ENCODE results near the gene NOP9. TPM values are rescaled to one million over a fixed set of nuclear protein-coding genes. Genes with fewer than 3 reads are reported as not detected.

Gene NOP9
- total and polyA plus RNA-seq, 2 experiments from 2014 or later, result 3.7 to 13.2 TPM

GRCh38 chr14:24290746-24291145 is 8.9 kb upstream of the NOP9 start:
- 87% methylated on average over 9 of the region's 9 CpGs for WGBS (ENCODE audit: low lambda C conversion rate, missing lambda C conversion rate)

GRCh38 chr14:24291446-24292117 is 8.1 kb upstream of the NOP9 start:
- Histone ChIP-seq H2AFZ (no peak overlapping the region), H3K27me3 (no peaks in the 10 kb centered on the region), H3K9me2 (replicated peaks; ENCODE audit: insufficient read depth) (no peaks in the 10 kb centered on the region), H3K79me2 (no peaks in the 10 kb centered on the region), H3K9me3 (ENCODE audit: low read depth) (no peaks in the 10 kb centered on the region), H3K4me2 (no peak overlapping the region), H3K4me1 (ENCODE audit: insufficient read depth) (no peaks in the 10 kb centered on the region), H3K4me3 (no peak overlapping the region), H3K27ac (no peak overlapping the region), H3K36me3 (replicated peaks; ENCODE audit: insufficient read depth, low read depth) (no peaks in the 10 kb centered on the region), H4K20me1 (ENCODE audit: insufficient read depth, poor library complexity, severe bottlenecking) (no peaks in the 10 kb centered on the region)
- WGBS (ENCODE audit: low lambda C conversion rate, missing lambda C conversion rate), result 74% methylated on average over 3 of the region's 3 CpGs
- no peak for DNase-seq (ENCODE audit: low spot score)
- TF ChIP-seq, protein P1, sequence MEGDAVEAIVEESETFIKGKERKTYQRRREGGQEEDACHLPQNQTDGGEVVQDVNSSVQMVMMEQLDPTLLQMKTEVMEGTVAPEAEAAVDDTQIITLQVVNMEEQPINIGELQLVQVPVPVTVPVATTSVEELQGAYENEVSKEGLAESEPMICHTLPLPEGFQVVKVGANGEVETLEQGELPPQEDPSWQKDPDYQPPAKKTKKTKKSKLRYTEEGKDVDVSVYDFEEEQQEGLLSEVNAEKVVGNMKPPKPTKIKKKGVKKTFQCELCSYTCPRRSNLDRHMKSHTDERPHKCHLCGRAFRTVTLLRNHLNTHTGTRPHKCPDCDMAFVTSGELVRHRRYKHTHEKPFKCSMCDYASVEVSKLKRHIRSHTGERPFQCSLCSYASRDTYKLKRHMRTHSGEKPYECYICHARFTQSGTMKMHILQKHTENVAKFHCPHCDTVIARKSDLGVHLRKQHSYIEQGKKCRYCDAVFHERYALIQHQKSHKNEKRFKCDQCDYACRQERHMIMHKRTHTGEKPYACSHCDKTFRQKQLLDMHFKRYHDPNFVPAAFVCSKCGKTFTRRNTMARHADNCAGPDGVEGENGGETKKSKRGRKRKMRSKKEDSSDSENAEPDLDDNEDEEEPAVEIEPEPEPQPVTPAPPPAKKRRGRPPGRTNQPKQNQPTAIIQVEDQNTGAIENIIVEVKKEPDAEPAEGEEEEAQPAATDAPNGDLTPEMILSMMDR (IDR thresholded peaks at IDR 0.05; ENCODE audit: poor library complexity), result no peak
- TF ChIP-seq EZH2phosphoT487 (IDR thresholded peaks at IDR 0.05; ENCODE audit: low read depth, severe bottlenecking, unreplicated experiment) (no peak), EZH2 (IDR thresholded peaks at IDR 0.05; ENCODE audit: borderline replicate concordance) (no peak)

More at GRCh38 chr14:24290746-24291145, 8.9 kb upstream of the NOP9 start:
- Histone ChIP-seq H2AFZ (no peak overlapping the region), H3K9me3 (ENCODE audit: low read depth) (no peaks in the 10 kb centered on the region), H3K27me3 (no peaks in the 10 kb centered on the region), H3K4me2 (no peak overlapping the region), H4K20me1 (ENCODE audit: insufficient read depth, poor library complexity, severe bottlenecking) (no peaks in the 10 kb centered on the region), H3K36me3 (replicated peaks; ENCODE audit: insufficient read depth, low read depth) (no peaks in the 10 kb centered on the region), H3K27ac (no peak overlapping the region), H3K9me2 (replicated peaks; ENCODE audit: insufficient read depth) (no peaks in the 10 kb centered on the region), H3K4me1 (ENCODE audit: insufficient read depth) (no peaks in the 10 kb centered on the region), H3K79me2 (no peaks in the 10 kb centered on the region), H3K4me3 (no peak overlapping the region)
- no peak for DNase-seq (ENCODE audit: low spot score)
- TF ChIP-seq EZH2 (IDR thresholded peaks at IDR 0.05; ENCODE audit: borderline replicate concordance), result no peak

- H4K20me1 ChIP-seq (ENCODE audit: insufficient read depth, poor library complexity, severe bottlenecking), result no peaks in the 10 kb centered on the region
- H3K4me1 ChIP-seq (ENCODE audit: insufficient read depth), result peaks cover 3% of the 10 kb centered on the region
- H3K36me3 ChIP-seq (replicated peaks; ENCODE audit: insufficient read depth, low read depth), result no peaks in the 10 kb centered on the region
- H3K27ac ChIP-seq, result no peak overlapping the region
- TF ChIP-seq, protein P1 (IDR thresholded peaks at IDR 0.05; ENCODE audit: poor library complexity), result no peak
- no peak for TF ChIP-seq EZH2 (IDR thresholded peaks at IDR 0.05; ENCODE audit: borderline replicate concordance)
- no peak for TF ChIP-seq EZH2phosphoT487 (IDR thresholded peaks at IDR 0.05; ENCODE audit: low read depth, severe bottlenecking, unreplicated experiment)
- no peak overlapping the region for H3K4me3 ChIP-seq
- no peaks in the 10 kb centered on the region for H3K9me2 ChIP-seq (replicated peaks; ENCODE audit: insufficient read depth)
- no peak overlapping the region for H2AFZ ChIP-seq
- no peak overlapping the region for H3K4me2 ChIP-seq
- H3K9me3 ChIP-seq (ENCODE audit: low read depth), result no peaks in the 10 kb centered on the region
- 96% methylated on average over 11 of the region's 11 CpGs for WGBS (ENCODE audit: low lambda C conversion rate, missing lambda C conversion rate)
- no peaks in the 10 kb centered on the region for H3K79me2 ChIP-seq
- no peaks in the 10 kb centered on the region for H3K27me3 ChIP-seq
- no peak for DNase-seq (ENCODE audit: low spot score)
These were observed 7.4 kb upstream of the NOP9 start for GRCh38 chr14:24292118-24292807.

- Histone ChIP-seq H3K27me3 (no peaks in the 10 kb centered on the region), H3K36me3 (replicated peaks; ENCODE audit: insufficient read depth, low read depth) (no peaks in the 10 kb centered on the region), H2AFZ (no peak overlapping the region), H3K4me2 (no peak overlapping the region), H4K20me1 (ENCODE audit: insufficient read depth, poor library complexity, severe bottlenecking) (no peaks in the 10 kb centered on the region), H3K27ac (no peak overlapping the region), H3K79me2 (peaks cover 7% of the 10 kb centered on the region), H3K9me3 (ENCODE audit: low read depth) (no peaks in the 10 kb centered on the region), H3K4me3 (no peak overlapping the region), H3K4me1 (ENCODE audit: insufficient read depth) (peaks cover 9% of the 10 kb centered on the region), H3K9me2 (replicated peaks; ENCODE audit: insufficient read depth) (no peaks in the 10 kb centered on the region)
- DNase-seq (ENCODE audit: low spot score), result no peak
- no peak for TF ChIP-seq EZH2phosphoT487 (IDR thresholded peaks at IDR 0.05; ENCODE audit: low read depth, severe bottlenecking, unreplicated experiment)
- 98% methylated on average over 2 of the region's 2 CpGs for WGBS (ENCODE audit: low lambda C conversion rate, missing lambda C conversion rate)
These were observed 6.1 kb upstream of the NOP9 start for GRCh38 chr14:24293525-24293924.

Measured in hepatocyte (in vitro differentiated cells).